Ascending aorta (tissue), 2 donors: Measurements from ENCODE around the gene SGMS2. TPM values are rescaled to one million over a fixed set of nuclear protein-coding genes. Genes with fewer than 3 reads are reported as not detected.

Source experiments
- DNase-seq, 2 donors: peaks; one replicate each; pipeline ENCODE4 v3.0.0-alpha.2; 2019; ENCODE audit warnings: low spot score in 2 of 2
- H3K27ac ChIP-seq, 2 donors: fragments of 200-600 bp; sonication (generic); one replicate each; pipeline ENCODE4 v1.5.1; 2016 to 2017; ENCODE audit warnings: mild to moderate bottlenecking in 1 of 2
- H3K27me3 ChIP-seq: fragments of 200-600 bp; sonication (generic); one replicate; pipeline ENCODE4 v1.5.1; 2017
- H3K36me3 ChIP-seq, 2 donors: fragments of 200-600 bp; sonication (generic); one replicate each; pipeline ENCODE4 v1.5.1; 2016
- H3K4me1 ChIP-seq, 2 donors: fragments of 200-600 bp; sonication (generic); one replicate each; pipeline ENCODE4 v1.5.1; 2016 to 2017; ENCODE audit warnings: mild to moderate bottlenecking in 1 of 2
- H3K4me3 ChIP-seq, 2 donors: fragments of 200-600 bp; sonication (generic); one replicate each; pipeline ENCODE4 v1.5.1; 2016 to 2017; ENCODE audit warnings: mild to moderate bottlenecking in 1 of 2
- H3K9me3 ChIP-seq, 2 donors: fragments of 200-600 bp; sonication (generic); one replicate each; pipeline ENCODE4 v1.5.1; 2016
- intact Hi-C: fragments of 100-400 bp; cut with DNase I; formaldehyde crosslinking; loops from one replicate; pipeline ENCODE4 v1.15.1; 2023
- total RNA-seq: library from RNA; depleted of rRNA; stranded (reverse); fragments of >200 nt; gene quantifications from one replicate; pipeline ENCODE4 v1.1.0, GENCODE V29; 2016
- TF ChIP-seq, protein P1 (sequence below), 3 experiments: fragments of 200-600 bp in 2 of 3; fragments of 450-650 bp in 1 of 3; sonication (generic) in 2 of 3; IDR thresholded peaks; one replicate each; pipeline ENCODE4 v1.5.1; 2016 to 2019; ENCODE audit warnings: antibody characterized with exemption in 3 of 3, mild to moderate bottlenecking in 1 of 3, moderate library complexity in 1 of 3

The SGMS2 gene
- total RNA-seq, 1 donor from 2014 or later, result 333 TPM

DNA sequence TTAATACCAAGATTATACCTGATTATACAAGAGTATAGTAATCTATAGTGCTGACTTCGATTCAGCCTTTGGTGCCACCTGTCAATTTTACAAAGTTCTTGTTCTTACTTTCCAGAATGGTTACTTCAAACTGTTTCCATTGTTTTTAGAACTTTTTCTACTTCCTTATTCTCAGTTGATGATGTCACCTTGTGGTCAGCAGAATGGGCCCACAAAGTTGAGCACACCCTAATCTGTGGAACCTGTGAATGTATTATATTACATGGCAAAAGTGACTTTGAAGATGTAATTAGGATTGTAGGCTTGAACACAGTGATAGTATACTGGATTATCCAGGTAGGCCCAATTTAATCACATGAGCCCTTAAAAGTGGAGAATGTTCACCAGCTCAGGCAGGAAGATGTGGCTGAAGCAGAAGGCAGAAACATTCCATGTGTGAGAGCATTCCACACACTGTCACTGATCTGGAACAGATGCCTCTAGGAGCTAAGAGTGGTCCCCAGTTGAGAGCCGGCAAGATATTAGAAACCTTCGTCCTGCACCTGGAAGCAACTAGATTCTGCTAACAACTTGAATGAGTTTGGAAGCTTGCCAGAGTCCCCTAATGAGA lies 6.3 kb upstream of the SGMS2 start:
- Histone ChIP-seq H3K27ac (no peak overlapping the region), H3K27me3 (no peaks in the 10 kb centered on the region), H3K4me3 (no peak overlapping the region), H3K9me3 (no peaks in the 10 kb centered on the region), H3K4me1 (peaks cover 0 to 2% of the 10 kb centered on the region in 2 donors), H3K36me3 (no peaks in the 10 kb centered on the region)
- TF ChIP-seq, protein P1, sequence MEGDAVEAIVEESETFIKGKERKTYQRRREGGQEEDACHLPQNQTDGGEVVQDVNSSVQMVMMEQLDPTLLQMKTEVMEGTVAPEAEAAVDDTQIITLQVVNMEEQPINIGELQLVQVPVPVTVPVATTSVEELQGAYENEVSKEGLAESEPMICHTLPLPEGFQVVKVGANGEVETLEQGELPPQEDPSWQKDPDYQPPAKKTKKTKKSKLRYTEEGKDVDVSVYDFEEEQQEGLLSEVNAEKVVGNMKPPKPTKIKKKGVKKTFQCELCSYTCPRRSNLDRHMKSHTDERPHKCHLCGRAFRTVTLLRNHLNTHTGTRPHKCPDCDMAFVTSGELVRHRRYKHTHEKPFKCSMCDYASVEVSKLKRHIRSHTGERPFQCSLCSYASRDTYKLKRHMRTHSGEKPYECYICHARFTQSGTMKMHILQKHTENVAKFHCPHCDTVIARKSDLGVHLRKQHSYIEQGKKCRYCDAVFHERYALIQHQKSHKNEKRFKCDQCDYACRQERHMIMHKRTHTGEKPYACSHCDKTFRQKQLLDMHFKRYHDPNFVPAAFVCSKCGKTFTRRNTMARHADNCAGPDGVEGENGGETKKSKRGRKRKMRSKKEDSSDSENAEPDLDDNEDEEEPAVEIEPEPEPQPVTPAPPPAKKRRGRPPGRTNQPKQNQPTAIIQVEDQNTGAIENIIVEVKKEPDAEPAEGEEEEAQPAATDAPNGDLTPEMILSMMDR (IDR thresholded peaks at IDR 0.05), result no peak
- no peak for DNase-seq
- intact Hi-C loops, result no loop called here

- no peaks in the 10 kb centered on the region for H3K36me3 ChIP-seq
- intact Hi-C loops, result loop anchor here (1.0 to 10.0 kb wide), 7 partner anchors 67 to 801 kb away; partner anchors contain the start of genes CYP2U1, PAPSS1 and RPL34
- H3K27me3 ChIP-seq, result no peaks in the 10 kb centered on the region
- H3K27ac ChIP-seq, result peak overlapping the region; percentile 96 to 98
- H3K4me3 ChIP-seq, result peak overlapping the region; percentile 77 to 94
- TF ChIP-seq, protein P1 (IDR thresholded peaks at IDR 0.05), result no peak
- no peak for DNase-seq
- peaks cover 2 to 3% of the 10 kb centered on the region in 2 donors for H3K4me1 ChIP-seq
- H3K9me3 ChIP-seq, result no peaks in the 10 kb centered on the region
Measured at GRCh38 chr4:107823870-107824349, 822 bp upstream of the SGMS2 start.

DNA sequence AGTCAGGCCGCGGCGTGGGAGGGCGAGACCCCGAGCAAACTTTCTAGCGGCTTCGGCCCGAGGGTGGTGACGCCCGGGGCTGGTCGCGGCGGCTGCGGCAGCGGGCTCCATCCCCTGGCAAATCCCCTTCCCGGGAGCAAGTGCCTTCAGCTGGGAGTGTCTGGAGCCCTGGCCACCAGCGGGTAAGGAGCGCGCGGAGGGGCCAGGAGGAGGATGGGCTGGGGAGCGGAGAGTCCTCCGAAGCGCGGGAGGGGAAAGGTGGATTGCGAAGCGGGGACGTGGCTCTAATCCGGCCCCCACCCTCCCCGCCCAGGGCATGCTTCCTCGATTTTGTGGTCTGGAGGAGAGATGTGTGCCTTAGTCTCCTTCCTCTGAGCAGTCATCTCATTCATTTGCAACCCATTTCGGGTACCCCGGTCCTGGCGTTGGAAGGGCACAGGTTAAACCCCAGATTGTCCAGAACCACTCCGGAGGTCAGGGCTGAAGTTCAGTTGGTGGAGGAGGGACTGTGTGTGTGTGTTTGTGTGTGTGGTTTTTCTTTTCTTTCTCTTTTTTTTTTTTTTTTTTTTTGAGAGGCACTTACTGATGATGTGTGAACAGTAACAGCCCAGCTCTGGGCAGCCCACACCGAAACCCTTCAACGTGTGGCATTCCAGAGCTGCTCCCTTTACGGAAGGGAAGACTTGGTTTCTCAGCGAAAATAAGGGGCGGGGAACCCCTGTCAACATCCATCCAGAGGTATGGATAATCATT lies 516 bp downstream of the SGMS2 start:
- Histone ChIP-seq H3K4me3 (peak overlapping the region; percentile 77 to 94), H3K9me3 (no peaks in the 10 kb centered on the region), H3K27ac (peak overlapping the region; percentile 96 to 98), H3K4me1 (peaks cover 2 to 3% of the 10 kb centered on the region in 2 donors), H3K36me3 (no peaks in the 10 kb centered on the region), H3K27me3 (no peaks in the 10 kb centered on the region)
- intact Hi-C loops, result loop anchor here (1.0 to 10.0 kb wide), 4 partner anchors 42 to 800 kb away; partner anchors contain the start of gene RPL34
- peak in 1 of 2 donors; percentile 78 for DNase-seq
- TF ChIP-seq, protein P1 (IDR thresholded peaks at IDR 0.05), result peak in 1 of 3 experiments; percentile 10

DNA sequence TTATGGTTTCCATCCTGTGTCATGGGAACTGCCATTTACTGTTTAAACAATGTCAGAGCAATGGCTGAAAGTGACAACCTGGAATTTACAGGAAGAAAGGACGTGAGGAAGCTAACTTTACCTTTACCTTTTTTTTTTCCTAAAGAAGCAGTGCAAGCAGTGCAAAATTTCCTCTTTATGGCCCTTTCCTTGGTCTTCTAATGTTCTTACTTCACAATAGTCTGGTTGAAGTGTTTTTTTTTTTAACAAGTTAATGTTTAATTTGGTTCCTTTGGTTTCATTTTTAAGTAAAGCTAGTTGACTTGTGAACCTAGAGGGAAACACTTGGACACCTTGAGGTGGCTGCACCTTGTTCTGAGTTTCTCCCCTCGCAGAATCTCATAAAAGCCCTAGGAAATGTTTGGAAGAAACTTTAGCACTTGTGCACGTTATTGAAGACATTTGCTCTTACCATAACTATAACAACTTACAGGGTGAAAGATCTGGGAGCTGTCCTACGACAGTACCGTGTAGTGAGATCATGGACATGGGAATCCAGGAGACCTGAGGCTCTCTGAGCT lies 1.8 kb downstream of the SGMS2 start:
- peak overlapping the region; percentile 77 to 94 for H3K4me3 ChIP-seq
- H3K36me3 ChIP-seq, result no peaks in the 10 kb centered on the region
- no peaks in the 10 kb centered on the region for H3K9me3 ChIP-seq
- no peak for DNase-seq
- TF ChIP-seq, protein P1 (IDR thresholded peaks at IDR 0.05), result no peak
- intact Hi-C loops, result loop anchor here (5.0 to 10.0 kb wide), 3 partner anchors 41 to 798 kb away; partner anchors contain the start of gene RPL34
- peaks cover 2 to 3% of the 10 kb centered on the region in 2 donors for H3K4me1 ChIP-seq
- H3K27me3 ChIP-seq, result no peaks in the 10 kb centered on the region
- peak overlapping the region in 1 of 2 donors; percentile 96 for H3K27ac ChIP-seq

DNA sequence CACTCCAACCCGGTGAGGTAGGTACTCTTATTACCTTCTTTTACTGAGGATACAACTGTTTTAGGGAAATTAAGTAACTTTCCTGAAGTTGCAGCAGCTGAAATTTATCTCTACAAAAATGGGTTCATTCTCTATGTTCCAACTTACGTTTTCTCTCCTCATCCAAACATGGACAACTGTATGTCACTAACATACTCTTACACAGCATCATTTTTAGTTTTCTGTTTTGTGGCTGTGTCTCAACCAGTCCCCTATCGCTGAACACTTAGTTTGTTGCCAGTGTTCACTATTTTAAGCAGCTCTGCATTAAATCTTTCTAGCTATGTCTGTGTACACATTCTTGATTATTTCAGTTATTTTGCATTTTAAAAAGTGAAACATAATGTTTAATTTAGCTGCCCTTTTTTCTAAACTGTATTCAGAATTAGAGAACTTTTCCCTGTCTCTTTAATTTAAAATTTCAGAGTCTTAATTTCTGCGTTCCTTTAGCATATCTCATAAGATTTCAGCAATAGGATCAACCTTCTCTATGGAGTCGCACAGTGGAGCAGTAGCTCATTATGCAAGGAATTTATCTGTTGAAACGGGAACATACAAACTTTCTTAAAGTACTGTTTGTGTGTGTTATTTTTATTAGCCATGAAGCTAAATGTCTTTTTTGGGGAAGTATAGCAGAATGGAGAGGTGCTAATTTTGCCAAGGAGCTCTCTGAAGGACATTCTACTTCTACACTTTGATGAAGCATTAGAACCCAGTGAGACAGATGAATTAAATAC lies 3.8 kb downstream of the SGMS2 start:
- TF ChIP-seq, protein P1 (IDR thresholded peaks at IDR 0.05), result no peak
- Histone ChIP-seq H3K4me3 (no peak overlapping the region), H3K27ac (no peak overlapping the region), H3K27me3 (no peaks in the 10 kb centered on the region), H3K36me3 (no peaks in the 10 kb centered on the region), H3K9me3 (no peaks in the 10 kb centered on the region), H3K4me1 (peaks cover 0 to 3% of the 10 kb centered on the region in 2 donors)
- DNase-seq, result no peak
- intact Hi-C loops, result loop anchor here (5.0 to 10.0 kb wide), 3 partner anchors 39 to 796 kb away; partner anchors contain the start of gene RPL34
